ENCODE results near the gene AIPL1. TPM values are rescaled to one million over a fixed set of nuclear protein-coding genes. Genes with fewer than 3 reads are reported as not detected.

Gene AIPL1
- polyA plus RNA-seq, 4 donors: 0.10 TPM; not detected in 3

- no peak for DNase-seq (ENCODE audit: low read depth in 4 of 4, low spot score in 3 of 4)
These were observed 11.0 kb downstream of the AIPL1 start for GRCh38 chr17:6423931-6424330.

GRCh38 chr17:6422654-6423241 lies 12.2 kb downstream of the AIPL1 start:
- no peak for DNase-seq (ENCODE audit: low read depth in 4 of 4, low spot score in 3 of 4)

- DNase-seq (ENCODE audit: low read depth in 4 of 4, low spot score in 3 of 4): peak in 3 of 4 donors; percentile 44 to 58 (median 57)
These were observed 13.0 kb downstream of the AIPL1 start for GRCh38 chr17:6421700-6422604.

GRCh38 chr17:6420173-6420641 lies 14.7 kb downstream of the AIPL1 start:
- no peak for DNase-seq (ENCODE audit: low read depth in 4 of 4, low spot score in 3 of 4)

- no peak for DNase-seq (ENCODE audit: low read depth in 4 of 4, low spot score in 3 of 4)
These were observed 19.3 kb downstream of the AIPL1 start for GRCh38 chr17:6415616-6416015.

GRCh38 chr17:6413065-6413464 lies 21.9 kb downstream of the AIPL1 start:
- no peak for DNase-seq (ENCODE audit: low read depth in 4 of 4, low spot score in 3 of 4)

GRCh38 chr17:6408735-6409134 lies 26.2 kb downstream of the AIPL1 start:
- DNase-seq (ENCODE audit: low read depth in 4 of 4, low spot score in 3 of 4): no peak

GRCh38 chr17:6408276-6408675 lies 26.6 kb downstream of the AIPL1 start:
- DNase-seq (ENCODE audit: low read depth in 4 of 4, low spot score in 3 of 4): no peak

GRCh38 chr17:6402258-6402657 lies 32.7 kb downstream of the AIPL1 start:
- DNase-seq (ENCODE audit: low read depth in 4 of 4, low spot score in 3 of 4): no peak

GRCh38 chr17:6398955-6399354 lies 36.0 kb downstream of the AIPL1 start:
- DNase-seq (ENCODE audit: low read depth in 4 of 4, low spot score in 3 of 4): no peak

- DNase-seq (ENCODE audit: low read depth in 4 of 4, low spot score in 3 of 4): no peak
These were observed 40.8 kb downstream of the AIPL1 start for GRCh38 chr17:6394055-6394606.

- no peak for DNase-seq (ENCODE audit: low read depth in 4 of 4, low spot score in 3 of 4)
These were observed 41.5 kb downstream of the AIPL1 start for GRCh38 chr17:6393351-6393952.

- DNase-seq (ENCODE audit: low read depth in 4 of 4, low spot score in 3 of 4): no peak
These were observed 42.1 kb downstream of the AIPL1 start for GRCh38 chr17:6392609-6393350.

- DNase-seq (ENCODE audit: low read depth in 4 of 4, low spot score in 3 of 4): no peak
These were observed 46.5 kb downstream of the AIPL1 start for GRCh38 chr17:6388416-6388815.

GRCh38 chr17:6387858-6388257 lies 47.1 kb downstream of the AIPL1 start:
- DNase-seq (ENCODE audit: low read depth in 4 of 4, low spot score in 3 of 4): no peak

- DNase-seq (ENCODE audit: low read depth in 4 of 4, low spot score in 3 of 4): no peak
These were observed 47.5 kb downstream of the AIPL1 start for GRCh38 chr17:6387442-6387841.

GRCh38 chr17:6386041-6386630 lies 48.8 kb downstream of the AIPL1 start:
- DNase-seq (ENCODE audit: low read depth in 4 of 4, low spot score in 3 of 4): no peak

- no peak for DNase-seq (ENCODE audit: low read depth in 4 of 4, low spot score in 3 of 4)
These were observed 50.4 kb downstream of the AIPL1 start for GRCh38 chr17:6384481-6384880.

GRCh38 chr17:6381526-6382465 lies 53.1 kb downstream of the AIPL1 start:
- no peak for DNase-seq (ENCODE audit: low read depth in 4 of 4, low spot score in 3 of 4)

Measured in right renal pelvis (tissue), 4 donors.